GM18907 (cell line): ENCODE measurements around the gene LPP.

Experiments used
- ATAC-seq: cut with Tn5 transposase; IDR thresholded peaks from one replicate; pipeline ENCODE4 v1.9.1; 2021; ENCODE audit warnings: mild to moderate bottlenecking, moderate library complexity; ENCODE audit not compliant: unreplicated experiment

LPP gene

DNA sequence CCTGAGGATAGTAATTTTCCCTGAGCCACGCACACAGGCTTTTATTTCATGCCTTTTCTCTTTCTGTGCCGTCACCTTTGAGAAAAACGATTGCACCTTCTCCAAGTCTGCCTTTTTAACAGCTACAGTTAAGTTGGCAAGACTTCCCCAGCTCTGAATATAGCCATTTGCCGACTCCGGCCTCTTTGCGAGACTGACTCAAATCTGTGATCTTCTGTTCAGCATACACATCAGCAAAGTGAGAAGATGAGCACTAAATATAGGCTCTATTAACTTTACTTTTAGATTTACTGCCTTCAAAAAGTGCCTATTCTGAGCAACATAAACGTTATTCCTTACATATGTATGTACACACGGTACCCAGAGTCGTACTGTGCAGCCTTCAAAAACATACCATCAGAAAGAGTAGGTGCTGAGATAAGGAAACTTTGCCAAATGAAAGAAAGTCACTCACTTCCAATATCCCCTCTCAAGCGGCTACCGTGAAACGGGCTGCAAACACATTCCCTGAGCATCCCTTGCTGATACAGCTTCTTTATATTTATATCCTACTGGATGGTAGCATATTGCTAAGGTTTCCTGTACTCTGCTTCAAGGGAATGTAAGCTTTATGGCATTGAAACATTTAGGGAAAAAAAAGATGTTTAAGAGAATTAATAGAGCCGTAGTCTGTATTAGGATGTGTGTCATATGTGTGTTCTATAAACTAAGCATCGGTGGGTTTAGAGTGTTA lies 734.5 kb downstream of the LPP start:
- no peak for ATAC-seq

GRCh38 chr3:188889054-188889491 lies 735.1 kb downstream of the LPP start:
- ATAC-seq = no peak

DNA sequence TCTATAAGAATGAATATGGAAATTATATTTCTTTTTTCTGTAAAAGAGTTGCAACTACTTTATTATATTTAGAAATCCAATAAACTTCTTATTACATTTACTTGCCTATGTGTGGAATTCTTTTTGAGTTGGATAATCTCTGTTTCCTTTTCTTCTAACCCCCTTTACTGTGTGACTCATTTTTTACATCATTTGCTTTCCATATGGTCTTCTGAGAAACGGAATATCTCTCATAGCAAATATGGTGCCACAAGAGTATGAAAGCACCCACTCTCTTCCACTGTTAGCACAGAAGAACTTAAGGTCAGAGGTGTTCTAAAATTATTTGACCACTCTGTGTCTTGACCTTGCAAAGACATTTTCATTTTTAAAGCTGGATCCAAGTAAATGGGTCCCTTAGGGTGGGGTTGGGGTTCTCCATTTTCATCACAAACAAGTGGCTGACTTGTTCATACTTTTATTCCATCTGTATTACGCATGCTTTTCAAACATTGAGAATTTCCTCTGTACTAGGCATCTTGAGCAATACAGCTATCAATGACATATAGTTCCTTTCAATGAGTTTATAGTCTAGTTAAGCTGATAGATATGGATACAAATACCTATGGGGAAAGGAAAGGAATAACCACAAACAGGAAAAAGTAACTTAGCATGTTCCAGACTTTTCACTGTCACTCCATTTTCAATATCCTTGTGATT lies 736.8 kb downstream of the LPP start:
- no peak for ATAC-seq

GRCh38 chr3:188899881-188900280 lies 745.9 kb downstream of the LPP start:
- no peak for ATAC-seq

DNA sequence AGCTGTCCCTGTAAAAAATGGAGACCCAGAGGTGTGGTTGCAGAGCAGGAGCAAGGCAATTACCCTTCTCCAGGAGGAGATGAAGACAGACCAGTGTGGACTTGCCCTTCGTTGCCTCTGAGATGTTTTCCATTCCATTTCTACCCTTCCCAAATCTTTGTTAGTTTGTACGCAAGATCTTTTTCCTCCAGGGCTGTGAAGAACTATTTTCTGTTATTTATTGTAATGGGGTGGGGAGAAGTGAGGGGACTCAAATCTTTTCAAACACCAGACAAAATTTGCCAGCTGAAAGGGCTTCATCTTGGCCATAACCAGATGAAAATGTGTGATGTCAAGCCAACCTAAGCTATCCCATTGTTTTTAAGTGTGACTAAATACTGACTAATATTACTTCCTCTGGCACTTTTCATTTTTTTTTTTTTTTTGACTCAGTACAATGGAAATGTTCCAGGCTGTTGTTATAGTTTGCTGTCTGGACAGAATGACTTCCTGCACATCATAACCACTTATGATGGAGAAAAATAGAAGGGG lies 746.5 kb downstream of the LPP start:
- ATAC-seq = no peak

DNA sequence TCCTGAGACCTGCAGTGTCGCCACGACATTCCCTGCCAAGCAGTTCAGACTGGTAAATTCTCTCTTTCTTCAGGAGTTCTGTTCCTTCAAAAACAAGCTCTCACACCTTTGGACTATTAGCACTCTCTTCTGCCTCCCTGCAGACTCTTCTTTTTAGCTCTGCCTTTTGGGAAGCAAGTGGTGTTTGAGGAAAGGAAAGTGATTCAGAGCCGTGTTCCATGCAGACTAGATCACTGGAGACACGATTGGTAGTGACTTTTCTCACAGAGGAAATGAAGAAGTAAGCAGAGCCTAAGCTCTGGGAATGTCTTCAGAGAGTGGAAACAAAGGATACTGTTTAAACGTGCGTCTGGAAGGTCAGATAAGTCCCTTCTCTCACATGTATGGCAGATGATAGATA lies 747.2 kb downstream of the LPP start:
- ATAC-seq = no peak

- ATAC-seq = no peak
Measured at GRCh38 chr3:188901671-188902287, 747.8 kb downstream of the LPP start.

- ATAC-seq = no peak
Measured at GRCh38 chr3:188904670-188905069, 750.7 kb downstream of the LPP start.

DNA sequence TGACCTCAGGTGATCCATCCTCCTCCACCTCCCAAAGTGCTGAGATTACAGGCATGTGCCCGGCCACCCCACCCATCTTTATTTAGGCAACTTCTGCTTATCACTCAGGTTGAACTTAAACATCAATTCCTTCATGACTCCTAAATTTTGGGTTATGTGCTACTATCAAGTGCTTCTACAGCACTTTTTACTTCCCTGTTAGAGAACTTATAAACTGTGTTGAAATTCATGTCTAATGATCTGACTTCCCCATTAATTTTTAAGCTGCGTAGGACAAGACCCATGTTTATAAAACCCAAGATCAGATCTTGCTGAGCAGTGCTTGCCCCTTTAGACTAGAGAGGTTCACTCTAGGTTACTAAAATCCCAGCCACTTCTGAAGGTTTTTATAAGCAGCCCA lies 751.6 kb downstream of the LPP start:
- no peak for ATAC-seq

DNA sequence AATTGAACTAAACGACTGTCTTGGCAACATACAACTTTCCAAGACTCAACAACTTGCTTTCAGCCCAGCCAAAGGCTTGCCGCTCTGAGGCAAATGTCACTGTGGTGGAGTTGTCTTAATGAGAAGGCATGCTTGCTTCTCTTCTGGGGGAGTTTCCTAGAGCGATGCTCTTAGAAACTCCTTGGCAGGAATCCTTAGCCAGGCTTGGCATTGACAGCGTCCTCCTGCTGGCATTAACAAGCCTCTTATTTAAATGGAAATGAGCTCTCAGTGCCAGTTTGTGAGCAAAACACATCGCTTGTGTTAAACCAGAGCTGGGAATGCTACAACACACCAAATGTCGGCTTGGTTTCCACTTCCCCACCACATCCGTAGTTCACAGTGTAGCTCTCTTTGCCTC lies 752.3 kb downstream of the LPP start:
- no peak for ATAC-seq

DNA sequence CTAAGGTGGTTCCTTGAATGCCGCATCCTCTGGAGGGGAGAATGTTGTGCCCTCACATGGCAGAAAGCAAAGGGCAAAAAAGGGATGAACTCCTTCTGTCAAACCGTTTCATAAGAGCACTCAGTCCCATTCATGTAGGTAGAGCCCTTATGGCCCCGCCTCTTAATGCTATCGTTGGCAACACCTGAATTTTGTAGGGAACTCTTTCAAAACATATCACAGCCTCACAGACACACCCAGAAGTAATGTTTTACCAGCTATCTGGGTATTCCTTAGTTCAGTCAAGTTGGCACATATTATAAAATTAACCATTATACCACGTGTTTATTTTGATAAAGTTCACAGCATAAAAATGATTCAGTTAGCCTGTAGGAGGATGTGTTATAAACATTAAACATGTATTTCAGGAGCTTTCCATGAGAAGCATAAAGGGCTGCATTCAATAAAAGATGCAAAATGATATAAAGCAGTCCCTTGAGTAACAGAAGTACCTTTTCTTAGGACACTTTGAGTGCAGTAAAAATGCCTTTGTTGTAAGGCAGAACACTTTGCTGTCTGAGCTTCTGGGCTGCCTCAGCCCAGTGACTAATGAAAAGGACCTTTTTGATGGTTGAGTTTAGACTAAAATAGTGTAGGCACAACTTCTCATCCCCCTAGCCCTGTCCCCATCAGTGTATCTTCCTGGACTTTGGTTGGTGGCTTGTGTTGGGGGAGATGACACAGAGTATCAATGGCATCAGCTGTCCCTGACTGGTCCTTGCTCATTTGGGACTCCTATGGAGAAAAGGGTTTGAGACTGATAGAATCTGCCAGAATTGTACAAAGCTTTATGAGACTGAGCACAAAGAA lies 754.3 kb downstream of the LPP start:
- ATAC-seq = no peak

DNA sequence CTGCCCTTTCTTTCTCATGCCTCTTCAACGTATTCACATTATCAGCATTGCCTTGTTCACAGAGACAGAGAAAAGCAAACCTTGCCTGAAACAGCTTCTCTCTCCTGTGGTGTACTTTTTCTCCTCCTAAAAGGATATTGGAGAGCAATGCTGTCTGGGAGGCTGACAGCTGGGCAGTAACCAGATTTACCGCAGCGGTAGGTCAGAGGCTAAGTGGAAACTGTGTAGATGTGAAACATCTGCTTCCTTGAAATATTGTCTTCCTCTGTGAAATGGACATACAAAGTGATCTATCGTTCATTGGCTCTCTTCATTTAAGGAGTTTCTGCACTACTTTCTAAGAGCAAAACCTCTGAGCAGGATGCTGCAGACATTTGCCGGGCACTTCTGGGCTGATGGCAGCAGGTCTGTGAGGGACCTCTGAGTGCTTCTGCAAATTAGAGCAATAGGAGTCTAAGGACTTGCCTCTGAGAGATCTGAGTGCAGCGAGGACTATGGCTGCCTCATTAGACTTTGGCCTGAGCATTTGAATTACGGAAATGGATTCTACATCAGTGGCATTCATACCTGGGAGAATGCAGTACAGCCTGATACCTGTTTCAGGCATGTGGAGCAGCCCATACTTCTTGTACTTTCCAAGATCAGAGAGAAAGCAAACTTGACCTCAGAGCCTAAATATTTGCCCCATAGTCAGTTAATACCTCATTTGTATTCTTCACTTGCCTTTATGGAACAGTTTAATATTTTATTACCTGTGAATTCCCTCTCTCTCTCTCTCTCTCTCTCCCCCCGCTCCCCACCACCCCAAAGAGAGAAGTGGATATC lies 757.3 kb downstream of the LPP start:
- no peak for ATAC-seq

- ATAC-seq = no peak
Measured at GRCh38 chr3:188913084-188913483, 759.1 kb downstream of the LPP start.

- no peak for ATAC-seq
Measured at GRCh38 chr3:188914552-188914951, 760.6 kb downstream of the LPP start.

DNA sequence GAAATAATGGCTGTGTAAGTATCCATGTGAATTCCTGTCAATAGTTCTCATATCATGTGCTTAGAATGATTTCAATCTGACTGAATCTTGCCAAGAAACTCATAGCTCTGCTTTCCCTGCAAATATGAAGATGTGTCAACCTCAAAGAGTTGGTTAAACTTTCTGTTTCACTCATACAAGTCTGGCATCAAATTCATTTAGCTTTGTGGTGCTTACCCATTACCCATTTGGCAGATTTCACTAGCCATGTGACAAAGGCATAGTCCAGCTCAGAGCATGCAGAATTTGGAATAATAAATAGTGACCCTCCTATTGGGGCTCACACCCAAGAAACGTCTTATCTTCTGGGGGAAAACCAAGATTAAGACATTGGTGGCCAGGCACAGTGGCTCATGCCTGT lies 761.2 kb downstream of the LPP start:
- ATAC-seq = no peak

DNA sequence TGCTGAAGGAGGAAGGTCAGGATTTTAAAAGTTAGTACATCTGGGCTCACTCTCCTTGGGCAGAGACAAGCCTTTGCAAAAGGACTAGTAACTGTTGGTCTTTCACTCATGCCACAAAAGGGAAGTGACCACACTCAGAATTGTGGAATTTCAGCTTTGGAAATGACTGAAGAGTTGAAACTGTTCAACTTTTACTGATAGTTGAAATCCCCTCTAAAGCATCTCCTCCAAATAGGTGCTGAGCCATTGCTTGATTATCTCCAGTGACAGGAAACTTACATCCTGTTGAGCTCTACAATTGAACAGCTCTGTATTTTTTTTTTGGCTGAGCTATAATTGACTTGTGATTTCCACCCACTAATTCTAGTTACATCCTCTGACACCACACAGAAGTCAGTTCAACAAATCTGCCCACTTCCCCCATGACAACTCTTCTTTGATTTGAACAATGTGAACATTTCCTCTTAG lies 763.0 kb downstream of the LPP start:
- no peak for ATAC-seq

GRCh38 chr3:188918093-188918492 lies 764.1 kb downstream of the LPP start:
- no peak for ATAC-seq

DNA sequence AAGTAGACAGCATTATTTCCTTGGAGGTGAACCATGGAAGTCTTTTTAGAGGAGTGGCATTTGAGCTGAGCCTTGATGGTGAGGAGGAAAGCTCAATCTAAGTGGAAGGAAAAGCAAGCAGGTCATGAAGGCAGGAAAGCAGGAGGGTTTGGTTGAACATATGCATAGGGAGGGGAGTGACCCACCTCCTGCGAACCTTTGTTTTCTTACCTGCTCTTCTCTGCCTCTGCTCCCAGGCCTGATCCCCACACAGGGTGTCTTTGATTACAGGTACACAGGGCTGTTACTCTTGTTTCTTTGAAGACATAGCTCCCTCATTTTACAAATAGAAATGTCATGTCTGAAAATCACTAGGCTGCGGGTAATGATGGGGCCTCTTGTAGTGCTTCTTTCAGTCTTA lies 769.7 kb downstream of the LPP start:
- no peak for ATAC-seq

DNA sequence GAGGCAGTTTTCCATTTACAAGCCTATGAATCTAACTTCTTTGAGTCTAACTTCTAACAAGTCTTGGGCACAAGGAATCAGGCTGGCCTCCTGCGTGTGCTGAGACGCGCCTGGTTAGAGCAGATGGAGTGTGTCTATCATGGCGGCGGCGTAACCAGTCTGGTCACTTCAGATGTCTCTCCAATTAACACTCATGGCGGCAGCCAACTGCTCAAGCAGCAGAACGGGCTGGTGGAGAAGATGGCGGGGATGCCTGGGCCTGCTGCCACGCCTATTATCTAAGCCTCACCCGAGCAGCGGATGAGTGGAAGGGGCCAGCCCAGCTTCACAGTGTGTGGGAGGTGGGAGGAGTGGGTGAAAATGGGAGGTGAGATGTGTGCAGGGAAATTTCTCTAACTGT lies 771.4 kb downstream of the LPP start:
- no peak for ATAC-seq

DNA sequence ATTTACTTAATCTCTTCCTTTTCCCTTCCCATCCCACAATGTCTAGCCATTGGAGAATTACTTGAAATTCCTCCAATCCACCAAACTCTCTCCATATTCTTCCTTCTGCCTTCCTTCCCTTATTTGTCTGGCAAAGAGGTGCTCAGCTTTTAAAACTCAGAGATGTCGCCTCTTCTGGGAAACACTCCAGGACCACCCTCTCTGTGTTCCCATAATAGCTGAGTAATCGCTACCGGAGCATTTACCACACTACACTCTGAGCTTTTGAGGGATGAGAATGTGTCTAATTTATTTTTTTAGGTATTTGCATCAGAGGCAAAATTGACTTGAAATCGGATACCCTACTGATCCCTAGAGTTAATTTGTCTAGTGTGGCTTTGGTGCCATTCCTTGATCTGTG lies 772.2 kb downstream of the LPP start:
- no peak for ATAC-seq
